Nephron progenitor cell (in vitro differentiated cells): ENCODE results near the gene ANKRD62.

Experiments
- DNase-seq: peaks from one replicate; pipeline ENCODE4 v3.0.0; 2021
- H3K27ac Mint-ChIP-seq: 2 replicates; pipeline ENCODE4 v1.8.0; 2021; ENCODE audit warnings: mild to moderate bottlenecking, moderate library complexity, mixed read lengths
- H3K27me3 Mint-ChIP-seq: 2 replicates; pipeline ENCODE4 v1.8.0; 2021; ENCODE audit warnings: mild to moderate bottlenecking, low read depth, mixed read lengths; ENCODE audit not compliant: poor library complexity
- H3K36me3 Mint-ChIP-seq: 2 replicates; pipeline ENCODE4 v1.8.0; 2021; ENCODE audit warnings: low read depth, mixed read lengths
- H3K4me1 Mint-ChIP-seq: 2 replicates; pipeline ENCODE4 v1.8.0; 2021; ENCODE audit warnings: mixed read lengths
- H3K4me3 Mint-ChIP-seq: 2 replicates; pipeline ENCODE4 v1.8.0; 2021; ENCODE audit warnings: mild to moderate bottlenecking, moderate library complexity, mixed read lengths
- H3K9me3 Mint-ChIP-seq: 2 replicates; pipeline ENCODE4 v1.8.0; 2021; ENCODE audit warnings: mild to moderate bottlenecking, moderate library complexity, mixed read lengths
- TF ChIP-seq, protein P1 (sequence below): fragments of 200-600 bp; sonication (generic); IDR thresholded peaks from 2 replicates; pipeline ENCODE4 v1.5.0; 2021; ENCODE audit warnings: antibody characterized with exemption

The ANKRD62 gene

DNA sequence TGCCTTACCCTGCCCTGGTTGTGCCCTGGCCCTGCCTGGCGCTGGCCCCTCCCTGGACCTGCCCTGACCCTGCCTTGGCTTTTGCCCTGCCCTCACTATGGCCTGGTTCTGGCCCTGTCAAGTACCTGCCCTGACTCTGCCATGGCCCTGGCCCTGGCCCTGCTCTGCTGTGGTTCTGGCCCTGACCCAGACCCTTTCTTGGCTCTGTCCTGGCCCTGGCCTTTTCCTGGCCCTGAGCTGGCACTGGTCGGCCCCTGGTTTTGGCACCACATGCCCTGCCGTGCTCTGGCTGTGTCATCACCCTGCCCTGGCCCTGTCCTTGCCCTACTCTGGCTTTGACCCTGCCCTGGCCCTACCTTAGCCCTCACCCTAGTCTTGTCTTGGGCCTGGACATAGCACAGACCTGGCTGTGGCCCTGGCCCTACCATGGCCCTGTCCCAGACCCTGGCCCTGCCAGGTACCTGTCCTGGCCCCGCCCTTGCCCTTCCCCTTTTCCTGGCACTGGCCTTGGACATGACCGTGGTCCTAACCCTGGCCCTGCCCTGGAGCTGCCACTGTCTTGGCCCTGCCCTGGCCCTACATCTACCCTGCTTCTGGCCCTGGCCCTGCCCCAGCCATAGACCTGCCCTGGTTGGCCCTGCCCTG, 4.8 kb upstream of the ANKRD62 start:
- H3K4me3 Mint-ChIP-seq, result no peak overlapping the region
- H3K27me3 Mint-ChIP-seq, result peaks cover 14% of the 10 kb centered on the region
- TF ChIP-seq, protein P1, sequence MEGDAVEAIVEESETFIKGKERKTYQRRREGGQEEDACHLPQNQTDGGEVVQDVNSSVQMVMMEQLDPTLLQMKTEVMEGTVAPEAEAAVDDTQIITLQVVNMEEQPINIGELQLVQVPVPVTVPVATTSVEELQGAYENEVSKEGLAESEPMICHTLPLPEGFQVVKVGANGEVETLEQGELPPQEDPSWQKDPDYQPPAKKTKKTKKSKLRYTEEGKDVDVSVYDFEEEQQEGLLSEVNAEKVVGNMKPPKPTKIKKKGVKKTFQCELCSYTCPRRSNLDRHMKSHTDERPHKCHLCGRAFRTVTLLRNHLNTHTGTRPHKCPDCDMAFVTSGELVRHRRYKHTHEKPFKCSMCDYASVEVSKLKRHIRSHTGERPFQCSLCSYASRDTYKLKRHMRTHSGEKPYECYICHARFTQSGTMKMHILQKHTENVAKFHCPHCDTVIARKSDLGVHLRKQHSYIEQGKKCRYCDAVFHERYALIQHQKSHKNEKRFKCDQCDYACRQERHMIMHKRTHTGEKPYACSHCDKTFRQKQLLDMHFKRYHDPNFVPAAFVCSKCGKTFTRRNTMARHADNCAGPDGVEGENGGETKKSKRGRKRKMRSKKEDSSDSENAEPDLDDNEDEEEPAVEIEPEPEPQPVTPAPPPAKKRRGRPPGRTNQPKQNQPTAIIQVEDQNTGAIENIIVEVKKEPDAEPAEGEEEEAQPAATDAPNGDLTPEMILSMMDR, result no peak
- H3K36me3 Mint-ChIP-seq, result no peaks in the 10 kb centered on the region
- H3K27ac Mint-ChIP-seq, result no peak overlapping the region
- H3K9me3 Mint-ChIP-seq, result peaks cover 10% of the 10 kb centered on the region
- DNase-seq, result no peak
- H3K4me1 Mint-ChIP-seq, result no peaks in the 10 kb centered on the region

DNA sequence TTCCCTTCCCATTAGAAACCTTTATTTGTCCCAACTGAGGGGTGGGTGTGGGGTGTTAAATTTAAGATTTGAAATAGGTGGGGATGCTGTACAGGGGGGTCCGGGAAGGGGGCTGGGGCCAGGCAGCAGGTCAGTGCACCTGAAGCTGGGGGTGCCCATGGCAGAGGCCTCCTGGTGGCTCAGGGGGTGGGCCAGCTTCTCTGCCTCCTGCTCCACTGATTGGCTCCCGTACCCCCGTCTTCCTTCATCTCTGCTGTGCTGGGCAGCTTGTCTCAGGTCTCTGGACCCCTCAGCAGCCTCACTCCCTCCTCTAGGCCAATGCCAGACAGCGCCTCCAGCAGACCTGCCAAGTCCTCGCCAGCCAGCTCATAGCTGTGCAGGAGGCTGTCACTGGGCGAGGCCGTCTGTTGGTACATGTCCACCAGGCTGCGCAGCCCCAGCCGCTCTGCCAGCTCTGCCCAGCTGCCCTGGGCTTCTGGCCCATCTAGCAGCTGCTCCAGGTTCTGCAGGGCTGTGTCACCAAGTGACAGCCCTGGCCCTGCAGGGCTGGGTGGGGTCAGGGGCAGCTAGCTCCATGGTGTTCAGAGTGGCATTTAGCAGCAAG, 2.0 kb upstream of the ANKRD62 start:
- no peaks in the 10 kb centered on the region for H3K4me1 Mint-ChIP-seq
- no peak for DNase-seq
- no peak overlapping the region for H3K27ac Mint-ChIP-seq
- no peaks in the 10 kb centered on the region for H3K36me3 Mint-ChIP-seq
- no peak overlapping the region for H3K4me3 Mint-ChIP-seq
- H3K9me3 Mint-ChIP-seq, result peaks cover 12% of the 10 kb centered on the region
- peaks cover 20% of the 10 kb centered on the region for H3K27me3 Mint-ChIP-seq
- TF ChIP-seq, protein P1, result no peak

DNA sequence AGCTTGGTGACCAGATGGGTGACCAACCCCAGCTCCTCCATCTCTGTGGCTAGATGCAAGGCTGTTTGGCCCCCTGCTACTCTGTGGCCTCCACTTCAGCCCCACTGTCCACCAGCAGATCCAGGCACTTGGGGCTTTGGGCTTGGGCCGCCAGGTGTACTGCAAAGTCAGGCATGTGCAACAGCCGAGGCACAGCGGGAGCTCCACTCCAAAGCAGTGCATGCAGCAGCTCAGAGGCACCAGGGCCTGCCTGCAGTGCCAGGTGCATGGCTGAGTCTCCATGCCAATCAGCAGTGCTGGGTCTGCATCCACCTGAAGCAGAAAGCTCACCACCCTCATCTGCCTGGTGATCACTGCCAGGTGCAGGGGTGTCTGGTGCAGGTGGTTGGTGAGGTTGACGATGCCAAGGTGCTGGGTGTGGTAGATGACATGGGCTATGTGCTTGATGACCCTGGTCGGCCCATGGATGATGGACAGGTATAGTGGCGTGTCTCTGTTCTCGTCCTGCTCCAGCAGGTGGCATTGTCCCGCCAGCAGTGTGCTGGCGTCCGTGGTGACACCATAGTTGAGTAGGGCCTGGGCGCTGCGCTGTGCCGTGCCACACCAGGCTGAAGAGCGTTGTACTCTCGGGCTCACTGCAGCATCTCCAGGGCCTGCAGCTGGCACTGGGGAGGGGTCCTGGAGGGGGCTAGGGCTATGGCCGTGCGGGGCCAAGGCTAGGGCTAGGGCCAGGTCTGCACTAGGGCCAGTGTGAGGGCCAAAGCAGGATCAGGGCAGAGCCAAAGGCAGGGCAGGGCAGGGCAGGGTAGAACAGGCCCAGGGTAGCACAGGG, 1.0 kb upstream of the ANKRD62 start:
- TF ChIP-seq, protein P1, result peak; percentile 22
- Mint-ChIP-seq H3K9me3 (peaks cover 8% of the 10 kb centered on the region), H3K4me3 (no peak overlapping the region), H3K27me3 (peaks cover 18% of the 10 kb centered on the region), H3K27ac (no peak overlapping the region), H3K4me1 (no peaks in the 10 kb centered on the region), H3K36me3 (no peaks in the 10 kb centered on the region)
- DNase-seq, result peak; percentile 22

DNA sequence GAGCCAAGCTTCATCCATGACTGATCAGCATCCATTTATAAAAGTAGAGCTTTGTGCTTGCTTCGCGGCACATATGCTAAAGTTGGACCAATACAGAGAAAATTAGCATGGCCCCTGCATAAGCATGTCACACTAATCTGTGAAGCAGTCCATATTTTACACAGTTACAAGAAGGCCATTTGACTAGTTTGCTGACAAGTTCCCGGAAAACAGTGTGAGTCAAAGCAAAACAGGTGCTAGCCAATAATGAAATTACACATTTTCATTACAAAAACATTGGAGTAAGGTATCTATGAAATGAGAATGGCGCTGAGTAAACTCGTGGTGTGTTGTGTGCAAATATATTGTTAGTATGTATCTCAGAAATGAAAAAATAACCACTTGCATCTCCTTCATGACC, 4.7 kb downstream of the ANKRD62 start:
- peaks cover 28% of the 10 kb centered on the region for H3K27me3 Mint-ChIP-seq
- no peak overlapping the region for H3K27ac Mint-ChIP-seq
- TF ChIP-seq, protein P1, result no peak
- H3K4me1 Mint-ChIP-seq, result no peaks in the 10 kb centered on the region
- peaks cover 4% of the 10 kb centered on the region for H3K9me3 Mint-ChIP-seq
- H3K36me3 Mint-ChIP-seq, result no peaks in the 10 kb centered on the region
- DNase-seq, result no peak
- H3K4me3 Mint-ChIP-seq, result no peak overlapping the region

DNA sequence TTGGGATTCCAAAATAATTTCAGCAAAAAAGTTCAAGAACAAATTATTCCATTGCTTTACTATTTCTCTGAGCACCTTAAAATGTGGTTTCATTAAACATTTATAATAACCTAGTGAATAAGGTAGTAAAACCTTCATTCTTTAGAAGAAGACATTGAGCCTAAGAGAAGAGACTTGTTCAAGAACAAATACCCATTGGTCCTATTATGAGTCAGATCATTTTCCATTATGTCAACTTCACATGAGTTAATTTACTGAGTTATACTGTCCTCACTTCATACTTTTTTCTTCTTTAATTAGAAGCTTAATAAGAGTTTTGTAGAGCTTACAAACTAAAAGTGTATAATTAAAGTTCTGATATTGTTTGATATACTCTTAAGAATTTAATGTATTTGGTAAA, 5.5 kb downstream of the ANKRD62 start:
- Mint-ChIP-seq H3K36me3 (no peaks in the 10 kb centered on the region), H3K4me1 (no peaks in the 10 kb centered on the region), H3K27ac (no peak overlapping the region), H3K27me3 (peaks cover 32% of the 10 kb centered on the region), H3K4me3 (no peak overlapping the region), H3K9me3 (no peaks in the 10 kb centered on the region)
- no peak for DNase-seq
- TF ChIP-seq, protein P1, result no peak
